Bronchial epithelial cell (primary cell): ENCODE data around the gene HNRNPH2. TPM values are rescaled to one million over a fixed set of nuclear protein-coding genes. Genes with fewer than 3 reads are reported as not detected.

Experiments used
- DNase-seq: peaks from one replicate; pipeline ENCODE4 v3.0.0-alpha.2; 2010; ENCODE audit warnings: low read depth
- FAIRE-seq: peaks from 2 replicates; lab custom pipeline; 2011; peaks lifted over from hg19 to GRCh38; lab: Jason Lieb, UNC
- H3K27me3 ChIP-seq: 2 replicates; pipeline ENCODE4 v1.5.1; 2011; ENCODE audit warnings: low read length; ENCODE audit not compliant: control insufficient read depth, insufficient read depth
- H3K36me3 ChIP-seq: 2 replicates; pipeline ENCODE4 v1.5.1; 2011; ENCODE audit warnings: low read length; ENCODE audit not compliant: control insufficient read depth, insufficient read depth
- H3K4me3 ChIP-seq: 2 replicates; pipeline ENCODE4 v1.5.1; 2011; ENCODE audit warnings: mild to moderate bottlenecking, low read depth, low read length, control low read depth
- total RNA-seq: library from RNA; depleted of rRNA; stranded (reverse); fragments of >200 nt; gene quantifications from 2 replicates; pipeline ENCODE4 v1.2.1, GENCODE V29; 2014
- TF ChIP-seq, protein P1 (sequence below): IDR thresholded peaks from 2 replicates; pipeline ENCODE4 v1.5.1; 2011; ENCODE audit warnings: mild to moderate bottlenecking, moderate library complexity, low read length, control low read depth, inconsistent platforms; ENCODE audit not compliant: insufficient read depth, severe bottlenecking

Gene HNRNPH2
- total RNA-seq, 1 donor from 2014 or later = 104 TPM

DNA sequence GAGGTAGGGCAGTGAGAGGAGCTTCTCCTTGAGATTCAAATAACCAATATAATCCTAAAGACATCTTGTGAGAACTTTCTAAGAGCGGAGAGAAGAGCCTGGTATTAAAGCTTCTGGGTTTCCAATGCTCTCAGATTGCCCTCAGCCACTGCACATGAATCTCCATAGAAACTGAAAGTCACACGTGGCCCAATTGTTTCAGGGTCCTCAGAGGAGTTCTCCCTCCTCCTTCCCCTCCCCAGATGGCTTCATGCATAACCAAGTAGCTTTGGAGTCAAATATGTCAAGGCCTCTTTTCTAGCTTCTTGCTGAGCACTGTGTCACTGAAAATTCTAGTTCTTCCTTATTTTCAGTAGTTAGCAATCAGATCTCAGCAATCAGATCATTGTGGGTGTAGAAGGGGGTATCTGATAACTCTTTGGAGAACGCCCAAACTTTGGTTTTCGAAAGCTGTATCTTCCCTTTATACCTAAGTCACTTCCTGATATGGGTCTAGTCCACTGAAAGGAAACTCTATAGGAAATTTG lies 24.3 kb upstream of the HNRNPH2 start:
- H3K27me3 ChIP-seq = no peaks in the 10 kb centered on the region
- DNase-seq (no peak), FAIRE-seq (no peak)
- H3K4me3 ChIP-seq = no peak overlapping the region
- H3K36me3 ChIP-seq = no peaks in the 10 kb centered on the region
- TF ChIP-seq, protein P1, sequence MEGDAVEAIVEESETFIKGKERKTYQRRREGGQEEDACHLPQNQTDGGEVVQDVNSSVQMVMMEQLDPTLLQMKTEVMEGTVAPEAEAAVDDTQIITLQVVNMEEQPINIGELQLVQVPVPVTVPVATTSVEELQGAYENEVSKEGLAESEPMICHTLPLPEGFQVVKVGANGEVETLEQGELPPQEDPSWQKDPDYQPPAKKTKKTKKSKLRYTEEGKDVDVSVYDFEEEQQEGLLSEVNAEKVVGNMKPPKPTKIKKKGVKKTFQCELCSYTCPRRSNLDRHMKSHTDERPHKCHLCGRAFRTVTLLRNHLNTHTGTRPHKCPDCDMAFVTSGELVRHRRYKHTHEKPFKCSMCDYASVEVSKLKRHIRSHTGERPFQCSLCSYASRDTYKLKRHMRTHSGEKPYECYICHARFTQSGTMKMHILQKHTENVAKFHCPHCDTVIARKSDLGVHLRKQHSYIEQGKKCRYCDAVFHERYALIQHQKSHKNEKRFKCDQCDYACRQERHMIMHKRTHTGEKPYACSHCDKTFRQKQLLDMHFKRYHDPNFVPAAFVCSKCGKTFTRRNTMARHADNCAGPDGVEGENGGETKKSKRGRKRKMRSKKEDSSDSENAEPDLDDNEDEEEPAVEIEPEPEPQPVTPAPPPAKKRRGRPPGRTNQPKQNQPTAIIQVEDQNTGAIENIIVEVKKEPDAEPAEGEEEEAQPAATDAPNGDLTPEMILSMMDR = no peak

DNA sequence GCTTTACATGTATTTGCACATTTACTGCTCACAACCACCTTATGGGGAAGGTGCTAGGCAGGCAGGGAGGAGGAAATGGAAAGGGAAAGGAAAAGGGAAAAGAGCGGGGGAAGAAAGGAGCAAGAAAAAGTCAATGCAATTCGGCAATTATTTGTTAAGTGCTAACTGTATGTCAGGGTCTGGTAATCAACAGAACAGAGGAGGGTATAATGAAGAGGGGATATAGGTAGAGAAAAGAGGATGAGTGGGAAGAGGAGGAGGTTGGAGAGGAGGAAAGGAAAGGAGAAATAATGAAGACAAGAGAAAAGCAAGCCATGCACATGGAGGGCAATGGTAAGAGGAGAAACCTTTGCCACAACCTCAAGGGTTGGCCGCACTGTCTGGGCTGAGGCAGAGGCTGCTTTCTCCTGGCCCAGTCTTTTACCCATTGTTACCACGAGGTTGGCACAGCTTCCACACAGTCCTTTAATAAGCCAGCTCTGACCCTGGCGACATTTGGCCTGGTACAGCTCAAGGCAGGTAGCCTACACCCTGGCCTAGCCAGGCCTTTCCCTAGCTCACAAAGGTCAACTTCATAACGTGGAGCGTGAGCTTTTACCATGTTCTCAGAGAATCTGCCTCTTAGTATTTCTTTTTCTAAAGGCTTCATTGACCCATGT lies 22.9 kb upstream of the HNRNPH2 start:
- no peak for FAIRE-seq

DNA sequence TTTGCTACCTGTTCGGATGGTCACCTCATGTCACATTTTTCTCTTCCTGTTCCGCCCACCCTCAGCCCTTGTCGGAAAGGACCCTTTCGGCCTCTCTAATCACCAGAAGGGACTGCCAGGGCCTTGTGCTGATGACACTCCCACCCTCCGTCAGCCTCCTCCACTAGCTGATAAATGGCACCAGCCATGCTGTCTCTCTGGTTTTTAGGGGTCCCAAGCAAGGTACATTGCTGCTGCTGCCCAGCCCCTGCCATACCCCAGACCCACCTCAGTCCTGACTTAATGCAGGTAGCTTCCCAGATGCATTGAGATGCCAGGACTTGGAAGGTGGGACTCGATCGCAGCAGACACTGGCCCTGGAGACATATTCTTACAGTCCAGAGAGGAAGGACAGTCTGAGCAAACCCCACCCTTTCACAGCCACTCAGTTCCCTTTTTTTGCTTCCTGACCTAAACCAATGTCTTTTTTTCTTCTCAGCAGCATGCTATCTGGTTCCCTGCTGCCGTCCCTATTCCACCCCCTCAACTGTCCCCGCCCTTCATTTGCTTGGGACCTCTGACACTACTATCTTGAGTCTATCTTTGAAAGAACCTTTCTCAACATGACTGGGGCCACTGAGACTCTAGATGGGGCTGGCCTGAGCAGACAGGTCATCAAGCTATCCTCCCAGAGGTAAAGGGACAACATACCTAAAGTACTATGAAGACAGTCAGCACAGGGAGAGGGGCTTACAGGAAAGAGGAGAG lies 22.1 kb upstream of the HNRNPH2 start, which contains the start of gene BTK:
Gene BTK, minus strand, starts transcription at position 397 of the 747 bp plus-strand sequence. CDS start 10,907 bp downstream, outside the sequence.
- H3K36me3 ChIP-seq = no peaks in the 10 kb centered on the region
- no peaks in the 10 kb centered on the region for H3K27me3 ChIP-seq
- FAIRE-seq = no peak
- TF ChIP-seq, protein P1 = no peak
- DNase-seq = no peak
- H3K4me3 ChIP-seq = no peak within 1 kb of the TSS

More for the DNA sequence above, 22.9 kb upstream of the HNRNPH2 start:
- no peak for DNase-seq
- no peak overlapping the region for H3K4me3 ChIP-seq
- H3K27me3 ChIP-seq = no peaks in the 10 kb centered on the region
- TF ChIP-seq, protein P1 = no peak
- H3K36me3 ChIP-seq = no peaks in the 10 kb centered on the region

DNA sequence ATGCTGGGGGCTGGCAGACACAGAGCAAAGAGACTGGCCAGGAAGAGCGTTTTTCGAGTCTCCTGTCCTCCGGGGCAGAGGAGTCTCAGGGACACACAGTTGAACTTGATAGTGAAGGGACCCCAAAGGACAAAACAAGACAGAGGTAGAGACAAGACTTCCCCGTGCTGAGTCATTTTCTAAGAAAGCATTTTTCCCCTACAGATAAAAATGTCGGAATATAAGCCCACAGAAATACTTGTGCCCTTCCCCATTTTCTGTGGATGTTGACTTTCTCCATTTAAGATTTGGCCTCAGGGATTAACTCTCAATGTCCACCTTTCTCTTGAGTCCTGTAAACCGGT lies 21.5 kb upstream of the HNRNPH2 start:
- TF ChIP-seq, protein P1 = no peak
- no peak for FAIRE-seq

DNA sequence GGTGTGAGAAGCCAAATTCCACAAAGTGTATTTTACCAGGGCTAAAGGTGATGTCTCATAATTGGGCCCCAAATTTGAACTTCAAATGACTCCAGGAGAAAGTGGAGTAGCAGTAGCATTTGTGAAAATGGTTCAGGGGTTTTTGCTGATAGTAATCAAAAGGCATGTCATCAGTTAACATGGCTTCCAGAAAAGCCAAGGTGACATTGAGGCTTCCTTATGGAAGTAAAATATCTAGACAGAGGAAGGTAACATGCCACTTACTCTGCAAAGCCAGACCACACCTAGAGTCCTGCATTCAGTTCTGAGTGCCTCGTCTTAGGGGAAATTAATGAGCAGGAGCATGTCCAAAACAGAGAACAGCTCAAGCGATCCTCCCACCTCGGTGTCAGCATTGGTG lies 19.4 kb upstream of the HNRNPH2 start:
- FAIRE-seq = no peak
- Histone ChIP-seq H3K36me3 (peaks cover 4% of the 10 kb centered on the region), H3K27me3 (no peaks in the 10 kb centered on the region), H3K4me3 (no peak overlapping the region)
- TF ChIP-seq, protein P1 = no peak
- DNase-seq = no peak

More for the DNA sequence above, 21.5 kb upstream of the HNRNPH2 start:
- no peak for DNase-seq
- no peaks in the 10 kb centered on the region for H3K36me3 ChIP-seq
- H3K27me3 ChIP-seq = no peaks in the 10 kb centered on the region
- no peak overlapping the region for H3K4me3 ChIP-seq
